ENCODE measurements around the gene CHAC2. TPM values are rescaled to one million over a fixed set of nuclear protein-coding genes. Genes with fewer than 3 reads are reported as not detected.

CHAC2 gene
- total RNA-seq, 4 donors from 2014 or later = 0.51 to 5.3 (median 2.9) TPM

GRCh38 chr2:53813151-53813550 is 45.5 kb downstream of the CHAC2 start:
- no peak overlapping the region for H3K4me3 ChIP-seq
- no peak overlapping the region for H3K27ac ChIP-seq
- no peak for DNase-seq
- no peaks in the 10 kb centered on the region for H3K9me3 ChIP-seq
- H3K36me3 ChIP-seq = no peaks in the 10 kb centered on the region
- intact Hi-C loops (cut with DNase I; ENCODE audit: low total_unique reads) = no loop called here
- no peaks in the 10 kb centered on the region for H3K27me3 ChIP-seq
- TF ChIP-seq CTCF (IDR thresholded peaks at IDR 0.05) (no peak), POLR2A (IDR thresholded peaks at IDR 0.05) (no peak)
- no peaks in the 10 kb centered on the region for H3K4me1 ChIP-seq

- H3K4me1 ChIP-seq = no peaks in the 10 kb centered on the region
- no peak overlapping the region for H3K27ac ChIP-seq
- DNase-seq = no peak
- intact Hi-C loops (cut with DNase I; ENCODE audit: low total_unique reads) = no loop called here
- no peaks in the 10 kb centered on the region for H3K9me3 ChIP-seq
- H3K4me3 ChIP-seq = no peak overlapping the region
- no peaks in the 10 kb centered on the region for H3K27me3 ChIP-seq
- no peaks in the 10 kb centered on the region for H3K36me3 ChIP-seq
- TF ChIP-seq CTCF (IDR thresholded peaks at IDR 0.05) (no peak), POLR2A (IDR thresholded peaks at IDR 0.05) (no peak)
Observed at GRCh38 chr2:53818854-53819435, 51.3 kb downstream of the CHAC2 start.

- no peak for TF ChIP-seq POLR2A (IDR thresholded peaks at IDR 0.05)
- TF ChIP-seq CTCF (IDR thresholded peaks at IDR 0.05) = no peak
- H3K36me3 ChIP-seq = no peaks in the 10 kb centered on the region
- H3K4me1 ChIP-seq = no peaks in the 10 kb centered on the region
- intact Hi-C loops (cut with DNase I; ENCODE audit: low total_unique reads) = no loop called here
- no peaks in the 10 kb centered on the region for H3K9me3 ChIP-seq
- H3K27ac ChIP-seq = no peak overlapping the region
- no peak overlapping the region for H3K4me3 ChIP-seq
- DNase-seq = no peak
- H3K27me3 ChIP-seq = no peaks in the 10 kb centered on the region
Observed at GRCh38 chr2:53819634-53820033, 52.0 kb downstream of the CHAC2 start.

GRCh38 chr2:53820048-53820447 is 52.4 kb downstream of the CHAC2 start:
- no peak for DNase-seq
- intact Hi-C loops (cut with DNase I; ENCODE audit: low total_unique reads) = no loop called here
- Histone ChIP-seq H3K4me3 (no peak overlapping the region), H3K9me3 (no peaks in the 10 kb centered on the region), H3K27me3 (no peaks in the 10 kb centered on the region), H3K27ac (no peak overlapping the region), H3K36me3 (no peaks in the 10 kb centered on the region), H3K4me1 (no peaks in the 10 kb centered on the region)
- TF ChIP-seq POLR2A (IDR thresholded peaks at IDR 0.05) (no peak), CTCF (IDR thresholded peaks at IDR 0.05) (no peak)

- intact Hi-C loops (cut with DNase I; ENCODE audit: low total_unique reads) = no loop called here
- Histone ChIP-seq H3K36me3 (no peaks in the 10 kb centered on the region), H3K4me3 (no peak overlapping the region), H3K27me3 (no peaks in the 10 kb centered on the region), H3K4me1 (no peaks in the 10 kb centered on the region), H3K27ac (no peak overlapping the region), H3K9me3 (no peaks in the 10 kb centered on the region)
- TF ChIP-seq CTCF (IDR thresholded peaks at IDR 0.05) (no peak), POLR2A (IDR thresholded peaks at IDR 0.05) (no peak)
- DNase-seq = no peak
Observed at GRCh38 chr2:53820711-53821110, 53.1 kb downstream of the CHAC2 start.
